Muscle of leg (tissue), 11 donors: ENCODE data around the gene MGAT5. TPM values are rescaled to one million over a fixed set of nuclear protein-coding genes. Genes with fewer than 3 reads are reported as not detected.
A peak's percentile ranks its signal among the peaks of the same experiment; 100 is the strongest.

Experiments used
- DNase-seq: peaks from one replicate; pipeline ENCODE4 v3.0.0; 2013
- H3K27ac ChIP-seq: one replicate; pipeline ENCODE4 v1.5.1; 2013; ENCODE audit warnings: mild to moderate bottlenecking, low read length, control low read depth
- H3K27me3 ChIP-seq: one replicate; pipeline ENCODE4 v1.6.1; 2013; ENCODE audit warnings: low read length; ENCODE audit not compliant: control insufficient read depth, insufficient read depth
- H3K36me3 ChIP-seq: one replicate; pipeline ENCODE4 v1.6.1; 2013; ENCODE audit warnings: low read length; ENCODE audit not compliant: control insufficient read depth, insufficient read depth
- H3K4me1 ChIP-seq: one replicate; pipeline ENCODE4 v1.6.1; 2013; ENCODE audit warnings: low read length; ENCODE audit not compliant: control insufficient read depth, insufficient read depth
- H3K4me3 ChIP-seq: one replicate; pipeline ENCODE4 v1.5.1; 2013; ENCODE audit warnings: low read length, control low read depth
- H3K9me3 ChIP-seq: replicated peaks from 2 replicates; pipeline ENCODE4 v1.6.1; 2013; ENCODE audit warnings: low read depth, low read length; ENCODE audit not compliant: control insufficient read depth
- WGBS: methylation state at CpG from one replicate; pipeline ENCODE4 v1.1.5; 2013; ENCODE audit warnings: missing lambda C conversion rate; ENCODE audit not compliant: insufficient coverage; 5-methylcytosine and 5-hydroxymethylcytosine counted together
- polyA plus RNA-seq, 8 donors: library from polyadenylated mRNA; unstranded; fragments of 120-200 nt; gene quantifications; one replicate each; pipeline versions ENCODE4 v1.2.1 to v1.2.3, GENCODE V29; 2013; ENCODE audit warnings: inconsistent platforms in 1 of 8, low replicate concordance in 1 of 8; ENCODE audit not compliant: insufficient read length in 8 of 8, insufficient read depth in 1 of 8
- total RNA-seq: library from RNA; stranded (reverse); fragments of 120-200 nt; gene quantifications from one replicate; pipeline ENCODE4 v1.2.4, GENCODE V29; 2013

The MGAT5 gene
- total and polyA plus RNA-seq, 9 donors, result 14.5 to 29.7 (median 23.8) TPM

GRCh38 chr2:134399096-134399495, 145.2 kb downstream of the MGAT5 start:
- no peaks in the 10 kb centered on the region for H3K9me3 ChIP-seq
- peaks cover 16% of the 10 kb centered on the region for H3K4me1 ChIP-seq
- no peaks in the 10 kb centered on the region for H3K27me3 ChIP-seq
- peaks cover 12% of the 10 kb centered on the region for H3K36me3 ChIP-seq
- WGBS, result no CpG with 5 or more reads among the region's 2 CpGs
- H3K4me3 ChIP-seq, result no peak overlapping the region
- DNase-seq, result no peak
- no peak overlapping the region for H3K27ac ChIP-seq

- H3K27ac ChIP-seq, result peak overlapping the region; percentile 64
- DNase-seq, result peak; percentile 59
- H3K9me3 ChIP-seq, result no peaks in the 10 kb centered on the region
- no peak overlapping the region for H3K4me3 ChIP-seq
- H3K4me1 ChIP-seq, result peaks cover 25% of the 10 kb centered on the region
- H3K27me3 ChIP-seq, result no peaks in the 10 kb centered on the region
- H3K36me3 ChIP-seq, result peaks cover 14% of the 10 kb centered on the region
- WGBS, result 27% methylated on average over 4 of the region's 5 CpGs
Measured at GRCh38 chr2:134401081-134401497, 147.2 kb downstream of the MGAT5 start.

GRCh38 chr2:134401789-134402188, 147.9 kb downstream of the MGAT5 start:
- no peak overlapping the region for H3K4me3 ChIP-seq
- WGBS, result 29% methylated on average over 1 of the region's 2 CpGs
- H3K9me3 ChIP-seq, result no peaks in the 10 kb centered on the region
- peak overlapping the region; percentile 60 for H3K27ac ChIP-seq
- H3K4me1 ChIP-seq, result peaks cover 28% of the 10 kb centered on the region
- peaks cover 14% of the 10 kb centered on the region for H3K36me3 ChIP-seq
- peak; percentile 84 for DNase-seq
- no peaks in the 10 kb centered on the region for H3K27me3 ChIP-seq

- no CpG with 5 or more reads among the region's 1 CpG for WGBS
- no peak overlapping the region for H3K4me3 ChIP-seq
- peaks cover 15% of the 10 kb centered on the region for H3K36me3 ChIP-seq
- peak; percentile 84 for DNase-seq
- no peaks in the 10 kb centered on the region for H3K9me3 ChIP-seq
- peak overlapping the region; percentile 60 for H3K27ac ChIP-seq
- H3K27me3 ChIP-seq, result no peaks in the 10 kb centered on the region
- H3K4me1 ChIP-seq, result peaks cover 28% of the 10 kb centered on the region
Measured at GRCh38 chr2:134402410-134402809, 148.5 kb downstream of the MGAT5 start.

GRCh38 chr2:134405611-134406081, 151.8 kb downstream of the MGAT5 start:
- H3K36me3 ChIP-seq, result peaks cover 15% of the 10 kb centered on the region
- no peak overlapping the region for H3K4me3 ChIP-seq
- H3K27me3 ChIP-seq, result no peaks in the 10 kb centered on the region
- H3K27ac ChIP-seq, result no peak overlapping the region
- H3K9me3 ChIP-seq, result no peaks in the 10 kb centered on the region
- peaks cover 26% of the 10 kb centered on the region for H3K4me1 ChIP-seq
- no CpG with 5 or more reads among the region's 3 CpGs for WGBS
- DNase-seq, result peak; percentile 68

GRCh38 chr2:134406311-134406710, 152.4 kb downstream of the MGAT5 start:
- DNase-seq, result no peak
- 93% methylated on average over 3 of the region's 5 CpGs for WGBS
- Histone ChIP-seq H3K27me3 (no peaks in the 10 kb centered on the region), H3K4me1 (peaks cover 26% of the 10 kb centered on the region), H3K36me3 (peaks cover 15% of the 10 kb centered on the region), H3K27ac (no peak overlapping the region), H3K9me3 (no peaks in the 10 kb centered on the region), H3K4me3 (no peak overlapping the region)

- H3K27me3 ChIP-seq, result no peaks in the 10 kb centered on the region
- WGBS, result 100% methylated on average over 2 of the region's 3 CpGs
- no peak overlapping the region for H3K4me3 ChIP-seq
- peaks cover 15% of the 10 kb centered on the region for H3K36me3 ChIP-seq
- H3K27ac ChIP-seq, result no peak overlapping the region
- DNase-seq, result no peak
- H3K9me3 ChIP-seq, result no peaks in the 10 kb centered on the region
- H3K4me1 ChIP-seq, result peaks cover 27% of the 10 kb centered on the region
Measured at GRCh38 chr2:134406736-134407135, 152.9 kb downstream of the MGAT5 start.

GRCh38 chr2:134407154-134407890, 153.4 kb downstream of the MGAT5 start:
- Histone ChIP-seq H3K36me3 (peaks cover 15% of the 10 kb centered on the region), H3K27ac (no peak overlapping the region), H3K9me3 (no peaks in the 10 kb centered on the region), H3K4me1 (peaks cover 30% of the 10 kb centered on the region), H3K27me3 (no peaks in the 10 kb centered on the region), H3K4me3 (no peak overlapping the region)
- no peak for DNase-seq
- WGBS, result 100% methylated on average over 1 of the region's 4 CpGs

GRCh38 chr2:134408386-134408785, 154.5 kb downstream of the MGAT5 start:
- peaks cover 29% of the 10 kb centered on the region for H3K4me1 ChIP-seq

GRCh38 chr2:134408791-134409190, 154.9 kb downstream of the MGAT5 start:
- no peak for DNase-seq
- no peaks in the 10 kb centered on the region for H3K9me3 ChIP-seq
- H3K36me3 ChIP-seq, result peaks cover 15% of the 10 kb centered on the region
- H3K27me3 ChIP-seq, result no peaks in the 10 kb centered on the region
- H3K4me3 ChIP-seq, result no peak overlapping the region
- WGBS, result no CpG with 5 or more reads among the region's 3 CpGs
- no peak overlapping the region for H3K27ac ChIP-seq
- peaks cover 29% of the 10 kb centered on the region for H3K4me1 ChIP-seq

More at GRCh38 chr2:134408386-134408785, 154.5 kb downstream of the MGAT5 start:
- no peak for DNase-seq
- H3K36me3 ChIP-seq, result peaks cover 16% of the 10 kb centered on the region
- H3K27me3 ChIP-seq, result no peaks in the 10 kb centered on the region
- no peak overlapping the region for H3K4me3 ChIP-seq
- WGBS, result 71% methylated on average over 1 of the region's 3 CpGs
- no peak overlapping the region for H3K27ac ChIP-seq
- H3K9me3 ChIP-seq, result no peaks in the 10 kb centered on the region
